ENCODE results near the gene TRIM47. TPM values are rescaled to one million over a fixed set of nuclear protein-coding genes. Genes with fewer than 3 reads are reported as not detected.

TRIM47 gene
- total RNA-seq, 1 experiment from 2014 or later = 6.9 TPM

- WGBS (ENCODE audit: extremely low coverage, insufficient read length, low lambda C conversion rate) = no CpG with 5 or more reads among the region's 22 CpGs
- no peak overlapping the region for H4K5ac ChIP-seq (ENCODE audit: insufficient read length, low read depth, low read length)
- H3K27me3 ChIP-seq (ENCODE audit: insufficient read depth, low read length) = no peaks in the 10 kb centered on the region
- peaks cover 22 to 53% (median 48%) of the 10 kb centered on the region in 3 experiments for H3K36me3 Mint-ChIP-seq (ENCODE audit: insufficient read depth in 1 of 3, low read depth in 3 of 3)
- no peak overlapping the region for H3K4ac ChIP-seq (ENCODE audit: low read depth, low read length)
- no peak overlapping the region for H2BK120ac ChIP-seq (ENCODE audit: low read depth, low read length, poor library complexity, severe bottlenecking)
- H4K91ac ChIP-seq (ENCODE audit: insufficient read length, low read depth, low read length) = no peak overlapping the region
- H3K27me3 Mint-ChIP-seq (ENCODE audit: low read depth) = no peaks in the 10 kb centered on the region
- no peak overlapping the region for H3K56ac ChIP-seq (ENCODE audit: insufficient read length, low read depth, low read length)
- peak overlapping the region in 2 of 3 experiments; percentile 70 to 88; a peak in 3 of 7 replicates for H3K27ac Mint-ChIP-seq
- H3K23ac ChIP-seq (ENCODE audit: insufficient read length, low read depth, low read length) = no peak overlapping the region
- peaks cover 2% of the 10 kb centered on the region for H4K20me1 ChIP-seq (ENCODE audit: control insufficient read depth, insufficient read depth, insufficient read length)
- H3K9me3 Mint-ChIP-seq = no peaks in the 10 kb centered on the region
- no peak overlapping the region for H2AK5ac ChIP-seq (ENCODE audit: insufficient read length, low read length)
- H3K4me1 Mint-ChIP-seq = peaks cover 5 to 20% of the 10 kb centered on the region in 2 experiments; a peak in 3 of 4 replicates
- no peak overlapping the region for H3K4me2 ChIP-seq (ENCODE audit: insufficient read depth, insufficient read length, low read length)
- peak; percentile 53 for DNase-seq
- no peak overlapping the region for H3K18ac ChIP-seq (ENCODE audit: insufficient read length, low read depth, low read length)
- H3T11ph ChIP-seq (ENCODE audit: low read length) = no peak overlapping the region
- no peak overlapping the region for H2AFZ ChIP-seq (ENCODE audit: low read length)
- TF ChIP-seq, protein P1, sequence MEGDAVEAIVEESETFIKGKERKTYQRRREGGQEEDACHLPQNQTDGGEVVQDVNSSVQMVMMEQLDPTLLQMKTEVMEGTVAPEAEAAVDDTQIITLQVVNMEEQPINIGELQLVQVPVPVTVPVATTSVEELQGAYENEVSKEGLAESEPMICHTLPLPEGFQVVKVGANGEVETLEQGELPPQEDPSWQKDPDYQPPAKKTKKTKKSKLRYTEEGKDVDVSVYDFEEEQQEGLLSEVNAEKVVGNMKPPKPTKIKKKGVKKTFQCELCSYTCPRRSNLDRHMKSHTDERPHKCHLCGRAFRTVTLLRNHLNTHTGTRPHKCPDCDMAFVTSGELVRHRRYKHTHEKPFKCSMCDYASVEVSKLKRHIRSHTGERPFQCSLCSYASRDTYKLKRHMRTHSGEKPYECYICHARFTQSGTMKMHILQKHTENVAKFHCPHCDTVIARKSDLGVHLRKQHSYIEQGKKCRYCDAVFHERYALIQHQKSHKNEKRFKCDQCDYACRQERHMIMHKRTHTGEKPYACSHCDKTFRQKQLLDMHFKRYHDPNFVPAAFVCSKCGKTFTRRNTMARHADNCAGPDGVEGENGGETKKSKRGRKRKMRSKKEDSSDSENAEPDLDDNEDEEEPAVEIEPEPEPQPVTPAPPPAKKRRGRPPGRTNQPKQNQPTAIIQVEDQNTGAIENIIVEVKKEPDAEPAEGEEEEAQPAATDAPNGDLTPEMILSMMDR (conservative IDR thresholded peaks at IDR 0.05) = no peak
- H3K4me3 Mint-ChIP-seq = no peak overlapping the region; a peak in 1 of 5 replicates
- no peak overlapping the region for H3K9ac ChIP-seq (ENCODE audit: extremely low read depth, insufficient read length, low read length)
- no peak overlapping the region for H2BK20ac ChIP-seq (ENCODE audit: low read depth, low read length, poor library complexity, severe bottlenecking)
- H3K4me1 ChIP-seq (ENCODE audit: insufficient read depth, low read length) = no peaks in the 10 kb centered on the region
- no peak overlapping the region for H2BK15ac ChIP-seq (ENCODE audit: low read depth, low read length)
- H3K79me1 ChIP-seq (ENCODE audit: insufficient read depth, low read depth, low read length, poor library complexity, severe bottlenecking) = no peaks in the 10 kb centered on the region
- H2BK12ac ChIP-seq (ENCODE audit: insufficient read length, low read depth, low read length) = no peak overlapping the region
- H3K27ac ChIP-seq (ENCODE audit: insufficient read length, low read depth, low read length) = no peak overlapping the region
- H4K8ac ChIP-seq (replicated peaks; ENCODE audit: insufficient read length, low read depth, low read length) = no peak overlapping the region
- no peaks in the 10 kb centered on the region for H3K23me2 ChIP-seq (ENCODE audit: insufficient read length, low read depth, low read length, poor library complexity, severe bottlenecking)
- no peak overlapping the region for H3K14ac ChIP-seq (ENCODE audit: insufficient read depth, low read length)
- no peak overlapping the region for H2BK5ac ChIP-seq (ENCODE audit: insufficient read length, low read length)
- no peaks in the 10 kb centered on the region for H3K79me2 ChIP-seq (ENCODE audit: insufficient read depth, low read length)
- H3K9me3 ChIP-seq (ENCODE audit: control insufficient read depth, low read depth, low read length) = no peaks in the 10 kb centered on the region
These were observed 32.3 kb downstream of the TRIM47 start for GRCh38 chr17:75845933-75846691.

Data from H9 (cell line).